KBM-7 (cell line): ENCODE data around the gene TSPAN13.

Source experiments
- DNase-seq: peaks from one replicate; pipeline ENCODE4 v3.0.0-alpha.2; 2015
- in situ Hi-C: fragments of 300-500 bp; cut with MboI; formaldehyde crosslinking; loops from 2 replicates; pipeline ENCODE4 v1.14.3; 2020; ENCODE audit warnings: low sequenced_read_pairs, low pct_unique_long_range_greater_than_20kb, mixed read lengths

TSPAN13 gene

DNA sequence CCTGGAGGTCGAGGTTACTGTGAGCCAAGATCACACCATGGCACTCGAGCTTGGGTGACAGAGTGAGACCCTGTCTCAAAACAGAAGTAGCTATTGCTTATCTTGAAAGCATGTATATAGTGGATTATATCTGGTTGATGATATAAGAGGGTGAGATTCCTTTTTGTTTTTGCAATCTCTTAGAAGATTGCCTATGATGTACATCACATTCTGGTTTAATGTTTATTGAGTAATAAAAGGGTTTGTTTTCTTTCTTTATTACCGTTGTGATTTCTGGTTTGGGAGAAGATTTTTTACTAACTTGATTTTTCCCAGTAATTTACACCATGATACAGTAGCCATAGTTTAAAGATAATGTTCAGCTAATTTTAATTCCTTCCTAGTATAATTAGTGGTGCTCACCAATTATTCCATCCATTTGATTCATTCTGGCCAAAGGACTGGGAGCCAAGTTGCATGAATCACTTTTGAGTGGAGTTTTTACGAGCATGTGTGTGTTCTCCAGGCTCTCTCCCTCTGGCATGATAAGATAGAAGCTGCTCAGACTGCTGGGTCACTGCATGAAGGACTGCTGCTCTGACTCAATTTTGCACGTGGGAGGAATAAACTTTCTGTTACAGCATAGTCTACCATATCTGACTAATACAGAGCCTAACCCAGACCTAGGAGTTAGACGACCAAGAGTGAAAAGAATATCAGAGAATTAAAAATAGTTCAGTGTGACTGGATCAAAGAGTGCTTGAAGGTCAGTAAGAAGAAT lies 13.5 kb upstream of the TSPAN13 start:
- in situ Hi-C loops: no loop called here
- peak; percentile 24 for DNase-seq

- in situ Hi-C loops: no loop called here
- DNase-seq: no peak
Observed at GRCh38 chr7:16740623-16740953, 13.0 kb upstream of the TSPAN13 start.

DNA sequence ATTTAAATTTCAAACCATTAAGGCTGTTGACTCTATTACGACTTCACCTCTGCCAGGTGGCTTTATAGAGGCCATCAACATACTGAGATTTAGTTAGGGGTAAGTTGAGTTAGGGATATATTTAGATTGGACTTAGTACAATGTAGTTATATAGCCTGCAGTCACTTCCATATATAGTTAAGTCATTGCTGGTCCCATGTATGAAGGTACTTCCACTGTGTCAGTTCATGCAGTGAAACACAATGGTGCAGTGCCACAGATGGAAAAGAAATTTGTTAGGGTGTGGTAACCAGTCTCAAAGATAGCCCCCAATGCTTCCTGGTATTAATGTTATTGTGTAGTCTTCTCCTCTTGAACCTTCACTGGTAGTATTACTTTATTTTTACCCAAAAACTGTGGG lies 12.6 kb upstream of the TSPAN13 start:
- no peak for DNase-seq
- in situ Hi-C loops: no loop called here

- DNase-seq: no peak
- in situ Hi-C loops: no loop called here
Observed at GRCh38 chr7:16741676-16742075, 11.9 kb upstream of the TSPAN13 start.

DNA sequence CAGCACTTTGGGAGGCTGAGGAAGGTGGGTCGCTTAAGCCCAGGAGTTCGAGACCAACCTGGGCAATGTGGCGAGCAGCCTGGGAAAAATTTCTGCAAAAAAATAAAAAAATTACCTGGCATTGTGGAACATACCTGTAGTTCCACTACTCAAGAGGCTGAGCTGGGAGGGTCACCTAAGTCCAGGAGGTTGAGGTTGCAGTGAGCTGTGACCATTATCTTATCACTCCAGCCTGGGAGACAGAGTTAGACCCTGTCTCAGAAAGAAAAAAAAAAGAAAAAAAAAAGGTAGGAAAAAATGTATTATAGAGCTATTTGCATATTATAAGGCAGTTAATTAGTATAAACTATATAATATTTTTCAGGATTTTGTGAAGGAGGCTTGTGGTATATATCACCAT lies 11.0 kb upstream of the TSPAN13 start:
- in situ Hi-C loops: no loop called here
- no peak for DNase-seq

- in situ Hi-C loops: no loop called here
Observed at GRCh38 chr7:16743236-16743635, 10.3 kb upstream of the TSPAN13 start.

DNA sequence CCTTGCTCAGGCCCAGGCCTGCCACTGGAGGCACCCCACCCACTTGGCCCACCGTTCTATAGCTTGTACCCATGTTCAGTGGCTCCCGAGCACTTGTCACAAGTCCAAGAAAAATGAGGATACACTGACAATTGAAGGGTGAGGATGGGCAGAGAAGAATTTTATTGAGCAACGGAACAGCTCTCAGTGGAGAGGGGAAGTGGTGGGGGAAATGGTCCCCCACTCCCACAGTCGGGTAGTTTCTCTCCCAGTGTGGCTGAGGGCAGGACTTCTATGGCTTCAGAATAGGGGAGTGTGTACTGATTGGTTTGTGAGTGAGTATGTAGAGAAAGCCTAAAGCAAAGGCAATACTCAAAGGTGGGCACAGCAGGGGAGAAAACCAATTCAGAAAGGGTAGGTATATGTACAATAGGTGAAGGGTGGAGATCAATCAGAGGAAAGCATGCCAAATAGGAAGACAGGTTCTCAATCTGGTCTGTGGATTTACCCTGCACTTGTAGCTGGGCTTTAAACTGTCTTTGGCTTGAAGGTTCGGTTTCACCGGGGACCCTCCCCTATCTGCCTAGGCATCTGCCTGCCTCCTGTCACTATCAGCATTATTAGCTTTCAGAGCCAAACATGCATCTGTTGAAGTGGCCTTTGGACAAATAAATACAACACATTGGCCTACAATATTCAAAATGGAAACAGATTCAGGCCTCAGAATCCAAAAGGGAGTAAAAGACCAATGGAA lies 8.9 kb upstream of the TSPAN13 start:
- in situ Hi-C loops: no loop called here
- DNase-seq: peak; percentile 34

More at GRCh38 chr7:16743236-16743635, 10.3 kb upstream of the TSPAN13 start:
- DNase-seq: no peak

GRCh38 chr7:16745645-16746044 lies 7.9 kb upstream of the TSPAN13 start:
- in situ Hi-C loops: no loop called here
- DNase-seq: no peak

DNA sequence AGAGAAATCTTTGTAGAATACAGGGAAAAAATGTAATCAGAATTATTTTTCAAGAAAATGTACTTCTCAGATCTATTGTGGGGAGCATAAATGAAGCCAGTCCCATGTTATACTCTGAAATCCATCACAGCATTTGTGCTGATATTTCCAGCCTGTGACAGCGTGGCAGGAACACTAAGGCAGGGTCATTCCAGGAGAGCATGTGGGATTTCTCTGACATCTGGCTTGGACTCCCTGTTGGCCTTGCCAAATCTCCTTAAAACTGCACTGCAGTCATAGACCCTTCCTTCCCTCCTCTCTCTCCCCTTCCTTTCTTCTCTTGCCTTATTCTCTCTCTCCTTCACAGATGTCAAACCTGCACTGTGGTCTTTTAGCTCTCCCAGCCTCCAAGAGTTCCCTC lies 6.5 kb upstream of the TSPAN13 start:
- in situ Hi-C loops: no loop called here

DNA sequence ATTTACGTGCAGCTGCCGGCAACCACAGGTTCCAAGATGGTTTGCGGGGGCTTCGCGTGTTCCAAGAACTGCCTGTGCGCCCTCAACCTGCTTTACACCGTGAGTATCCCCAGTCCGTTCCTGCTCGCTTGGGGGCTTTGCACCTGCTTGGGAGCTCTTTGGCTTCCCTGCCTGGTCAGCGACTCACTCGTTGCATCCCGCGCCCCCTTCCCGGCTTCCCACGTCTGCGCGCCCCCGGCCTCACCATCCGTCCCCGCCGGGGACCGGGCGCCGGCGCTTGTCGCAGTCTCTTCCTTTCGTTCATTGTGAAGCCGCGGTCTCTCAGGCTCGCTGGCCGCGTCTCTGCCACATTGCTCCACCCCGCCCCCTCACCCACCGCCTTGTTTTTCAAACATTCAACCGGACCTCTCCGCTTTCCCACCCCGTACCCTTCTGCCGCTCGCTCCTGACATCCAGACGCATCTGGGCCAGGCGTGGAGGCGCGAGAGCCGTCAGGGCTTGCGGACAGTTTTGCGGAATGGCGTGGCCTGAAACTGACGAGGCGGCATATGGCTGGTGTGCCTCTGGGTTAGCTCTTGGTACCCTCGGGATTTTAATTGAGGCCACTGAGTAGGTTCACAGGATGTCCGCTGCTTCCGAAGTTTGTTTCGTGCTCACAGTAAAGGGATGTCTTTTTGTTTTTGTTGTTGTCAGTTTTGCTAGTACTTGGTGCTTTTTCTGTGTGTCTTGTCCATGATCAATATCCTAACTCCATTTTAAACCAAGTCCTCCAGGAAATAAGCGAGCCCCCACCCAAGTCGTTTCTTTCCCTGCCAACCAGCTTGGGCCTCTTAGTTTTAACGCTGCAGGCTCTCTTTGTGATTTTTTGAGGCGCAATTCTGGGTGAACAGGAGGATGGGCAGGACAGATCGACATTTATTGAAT lies 639 bp downstream of the TSPAN13 start:
- DNase-seq: peak; percentile 69

More for the DNA sequence above, 6.5 kb upstream of the TSPAN13 start:
- DNase-seq: no peak

DNA sequence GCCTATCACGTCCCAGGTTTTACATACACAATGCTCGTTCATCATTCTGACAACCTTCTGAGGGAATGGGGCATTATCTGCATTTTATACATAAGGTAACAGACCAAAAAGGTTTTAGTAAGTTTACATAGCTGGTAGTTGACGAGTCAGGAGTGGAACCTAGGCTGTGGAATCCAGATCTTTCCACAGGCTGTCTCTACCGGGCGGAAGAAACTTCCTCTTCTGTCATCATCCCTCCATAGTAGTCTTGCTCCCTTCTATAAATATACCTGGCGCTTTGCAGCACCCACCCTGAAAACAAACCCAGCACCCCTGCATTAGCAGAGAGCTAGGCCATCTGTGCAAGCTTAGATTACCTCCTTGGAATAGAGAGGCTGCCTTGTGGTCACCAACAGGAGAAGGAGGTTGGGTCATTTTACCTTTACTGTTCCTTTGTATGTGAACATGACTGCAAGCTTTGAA lies 1.3 kb downstream of the TSPAN13 start:
- peak; percentile 56 for DNase-seq
- in situ Hi-C loops: no loop called here

More for the DNA sequence above, 639 bp downstream of the TSPAN13 start:
- in situ Hi-C loops: no loop called here

DNA sequence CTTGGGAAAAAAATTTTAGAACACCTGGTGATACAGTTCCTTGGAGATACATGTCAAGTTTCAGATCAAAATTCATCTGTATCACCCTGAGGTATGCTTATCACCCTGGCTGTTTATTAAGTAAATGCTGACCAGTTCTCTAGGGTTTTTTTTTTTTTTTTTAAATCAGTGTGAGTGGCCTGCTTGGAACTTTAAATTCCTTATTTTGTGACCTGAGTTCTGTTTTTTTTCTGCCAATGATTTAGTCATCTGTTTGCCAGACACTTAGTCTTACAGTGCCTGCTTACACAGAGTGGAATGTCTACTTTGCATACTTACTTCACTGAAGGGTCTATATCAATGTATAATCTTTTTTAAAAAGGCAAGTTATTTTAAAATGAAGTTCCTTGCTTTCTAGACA lies 1.8 kb downstream of the TSPAN13 start:
- no peak for DNase-seq
- in situ Hi-C loops: no loop called here

GRCh38 chr7:16758036-16758435 lies 4.5 kb downstream of the TSPAN13 start:
- DNase-seq: no peak
- in situ Hi-C loops: no loop called here

DNA sequence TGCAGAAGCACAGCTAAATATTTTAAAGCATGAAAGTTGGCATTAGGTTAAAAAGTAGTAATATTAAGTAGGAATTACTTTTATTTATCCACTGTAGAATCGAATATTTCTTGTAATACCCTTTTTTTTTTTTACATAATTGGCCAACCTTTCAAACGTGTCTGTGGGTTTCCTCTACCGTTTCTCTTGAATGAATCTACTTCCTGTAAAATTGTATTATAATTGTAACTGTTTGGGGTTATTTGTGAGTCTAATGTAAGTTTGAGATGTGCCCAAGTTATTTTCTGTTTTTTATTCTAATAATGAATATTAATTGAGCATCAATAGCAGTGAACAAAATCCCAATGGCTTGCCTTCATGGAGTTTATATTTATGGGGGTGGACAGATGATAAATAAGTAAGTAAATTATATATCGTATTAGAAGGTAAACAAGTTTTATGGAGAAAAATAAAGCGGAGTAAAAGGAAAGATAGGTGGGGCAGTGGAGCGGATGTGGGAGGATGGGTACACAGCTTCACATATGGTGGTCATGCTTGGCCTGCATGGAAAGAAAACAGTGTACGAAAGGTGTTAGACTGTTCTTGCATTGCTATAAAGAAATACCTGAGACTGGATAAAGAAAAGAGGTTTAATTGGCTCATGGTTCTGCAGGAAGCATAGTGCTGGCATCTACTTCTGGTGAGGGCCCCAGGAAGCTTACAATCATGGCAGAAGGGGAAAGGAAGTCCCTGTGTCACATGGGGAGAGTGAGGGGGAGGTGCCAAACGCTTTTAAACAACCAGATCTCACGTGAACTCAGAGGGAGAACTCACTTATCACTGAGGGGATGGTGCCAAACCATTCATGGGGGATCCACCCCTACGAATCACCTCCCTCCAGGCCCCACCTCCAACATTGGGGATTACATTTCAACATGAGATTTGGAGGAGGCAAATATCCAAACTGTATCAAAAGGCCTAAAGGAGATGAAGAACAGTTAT lies 5.4 kb downstream of the TSPAN13 start:
- no peak for DNase-seq
- in situ Hi-C loops: no loop called here

- in situ Hi-C loops: no loop called here
Observed at GRCh38 chr7:16759840-16760239, 6.3 kb downstream of the TSPAN13 start.

DNA sequence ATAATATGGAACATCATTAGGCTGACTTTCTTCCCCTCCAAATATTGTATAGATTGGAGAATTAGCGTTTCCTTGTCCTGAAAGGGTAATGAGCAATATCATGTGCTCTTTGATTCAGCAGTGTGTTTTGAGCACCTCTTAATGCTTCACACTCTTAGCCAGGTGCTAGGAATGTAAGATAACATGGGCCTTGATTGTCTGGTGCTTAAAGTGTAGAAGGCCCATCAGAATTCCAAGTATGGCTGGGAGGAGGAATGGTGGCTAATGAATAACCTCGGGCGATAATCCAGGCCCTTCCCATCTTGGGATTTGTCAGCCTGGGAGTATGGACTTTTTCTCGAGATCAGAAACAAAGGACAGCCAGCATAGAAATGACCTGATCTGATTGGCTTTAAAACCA lies 8.6 kb downstream of the TSPAN13 start:
- DNase-seq: no peak
- in situ Hi-C loops: no loop called here

More at GRCh38 chr7:16759840-16760239, 6.3 kb downstream of the TSPAN13 start:
- no peak for DNase-seq

DNA sequence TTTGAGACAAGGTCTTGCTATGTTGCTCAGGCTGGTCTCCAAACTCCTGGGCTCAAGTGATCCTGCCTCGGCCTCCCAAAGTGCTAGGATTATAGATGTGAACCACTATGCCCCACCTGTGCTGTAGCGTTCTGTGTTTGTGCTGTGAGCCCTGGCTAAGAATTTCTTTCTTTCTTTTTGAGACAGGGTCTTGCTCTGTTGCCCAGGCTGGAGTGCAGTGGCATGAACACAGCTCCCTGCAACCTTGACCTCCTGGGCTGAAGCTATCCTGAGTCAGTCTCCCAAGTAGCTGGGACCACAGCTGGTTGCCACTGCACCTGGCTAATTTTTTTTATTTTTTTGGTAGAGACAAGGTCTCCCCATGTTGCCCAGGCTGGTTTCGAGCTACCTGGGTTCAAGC lies 11.4 kb downstream of the TSPAN13 start:
- no peak for DNase-seq
- in situ Hi-C loops: no loop called here

DNA sequence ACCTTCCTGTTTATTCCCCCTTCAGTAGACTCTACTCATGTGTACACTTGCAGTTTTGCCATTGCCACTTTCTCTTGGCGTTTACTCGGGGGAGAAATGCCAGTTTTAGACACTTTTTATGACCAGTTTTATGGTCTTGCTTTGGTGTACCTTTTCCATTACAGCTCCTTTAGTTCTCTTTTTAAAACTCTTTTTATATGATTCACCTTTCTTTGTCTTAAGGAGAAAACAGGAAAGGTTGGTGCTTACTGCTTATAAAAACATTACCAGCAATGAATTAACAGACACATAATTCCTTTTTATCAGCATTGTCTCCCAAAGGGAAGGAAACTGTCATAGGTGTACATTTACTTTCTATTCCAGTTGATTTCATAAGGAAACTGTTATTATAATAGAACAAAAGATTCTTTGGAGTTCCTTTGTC lies 11.9 kb downstream of the TSPAN13 start:
- DNase-seq: no peak
- in situ Hi-C loops: no loop called here
